Gastroesophageal sphincter (tissue), 3 donors: Measurements from ENCODE around the gene ECI1.

Experiments
- CTCF ChIP-seq, 4 experiments: fragments of 200-600 bp in 2 of 4; fragments of 450-650 bp in 2 of 4; sonication (generic) in 1 of 4; IDR thresholded peaks; one replicate each; pipeline ENCODE4 v1.5.1; 2017 to 2019; ENCODE audit warnings: antibody characterized with exemption in 4 of 4, mild to moderate bottlenecking in 2 of 4, moderate library complexity in 2 of 4
- POLR2A ChIP-seq, 2 donors: fragments of 450-650 bp; IDR thresholded peaks; one replicate each; pipeline ENCODE4 v1.6.1; 2017; ENCODE audit warnings: antibody characterized with exemption in 2 of 2, mild to moderate bottlenecking in 2 of 2, moderate library complexity in 1 of 2
- POLR2AphosphoS5 ChIP-seq: sonication (generic); formaldehyde crosslinking; IDR thresholded peaks from one replicate; pipeline ENCODE4 v1.6.1; 2017; ENCODE audit warnings: antibody characterized with exemption

DNA sequence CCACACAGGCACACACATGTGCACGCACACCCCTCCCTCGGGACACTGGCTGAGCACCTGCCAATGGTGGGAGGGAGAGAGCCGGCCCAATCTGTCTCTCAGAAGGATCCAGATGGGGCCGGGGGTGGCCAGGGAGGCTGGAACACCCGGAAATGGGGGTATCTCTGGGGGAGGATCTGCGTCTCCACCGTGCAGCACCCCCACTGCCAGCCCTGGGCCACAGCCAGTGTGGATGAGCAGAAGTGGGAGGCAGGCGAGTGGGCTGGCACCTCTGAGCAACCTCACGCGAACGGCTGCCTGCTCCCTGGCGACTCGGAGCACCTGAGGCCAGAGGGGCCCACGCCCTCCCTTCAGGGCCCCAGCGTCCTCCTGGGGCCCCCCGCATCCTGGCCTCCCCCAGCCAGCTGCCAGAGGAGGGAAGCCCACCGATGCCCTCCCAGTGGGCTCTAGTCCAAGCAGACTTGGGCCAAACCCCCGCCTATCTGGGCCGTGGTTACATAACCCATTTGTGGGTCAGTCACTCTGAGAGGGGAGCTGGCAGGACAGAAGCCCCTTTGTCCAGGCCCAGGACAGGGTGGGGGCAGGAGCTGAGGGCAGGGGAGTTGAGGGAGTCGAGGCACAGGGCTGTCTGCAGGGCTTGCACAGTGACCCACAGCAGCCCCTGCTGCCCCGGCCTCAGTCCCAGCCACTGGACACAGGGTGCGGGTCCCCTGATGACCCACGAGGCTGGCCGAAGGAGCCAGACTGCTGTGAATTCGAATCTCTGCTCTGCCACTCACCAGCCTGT, 60.5 kb downstream of the ECI1 start:
- TF ChIP-seq POLR2A (IDR thresholded peaks at IDR 0.05) (no peak), CTCF (IDR thresholded peaks at IDR 0.05) (no peak), POLR2AphosphoS5 (no peak)
